Brain microvascular endothelial cell (primary cell): ENCODE results near the gene CTBP1.

Source experiments
- DNase-seq: peaks from one replicate; pipeline ENCODE4 v3.0.0-alpha.2; 2020
- H3K27ac ChIP-seq: fragments of 250-450 bp; sonication (Bioruptor Pico); 2 replicates; pipeline ENCODE4 v1.5.1; 2020; ENCODE audit warnings: mild to moderate bottlenecking, moderate library complexity
- H3K27me3 ChIP-seq: fragments of 250-450 bp; sonication (Bioruptor Pico); replicated peaks from 2 replicates; pipeline ENCODE4 v1.5.1; 2020; ENCODE audit warnings: mild to moderate bottlenecking
- H3K36me3 ChIP-seq: fragments of 250-450 bp; sonication (Bioruptor Pico); replicated peaks from 2 replicates; pipeline ENCODE4 v1.5.1; 2020; ENCODE audit warnings: mild to moderate bottlenecking
- H3K4me3 ChIP-seq: 2 replicates; pipeline ENCODE4 v1.5.1; 2011; ENCODE audit warnings: low read depth, mild to moderate bottlenecking, control low read depth, low read length, moderate library complexity
- in situ Hi-C: cut with HindIII; loops from 2 replicates; pipeline ENCODE4 v1.10.0; 2017; ENCODE audit warnings: low sequenced_read_pairs, low pct_ligation_motif_present
- TF ChIP-seq, protein P1 (sequence below): IDR thresholded peaks from 2 replicates; pipeline ENCODE4 v1.5.1; 2011; ENCODE audit warnings: low read depth, mild to moderate bottlenecking, moderate library complexity, low read length, control low read depth, inconsistent platforms; ENCODE audit errors: missing control alignments

The CTBP1 gene

GRCh38 chr4:1227816-1228215 lies 21.1 kb downstream of the CTBP1 start:
- H3K27ac ChIP-seq, result no peak overlapping the region
- TF ChIP-seq, protein P1, sequence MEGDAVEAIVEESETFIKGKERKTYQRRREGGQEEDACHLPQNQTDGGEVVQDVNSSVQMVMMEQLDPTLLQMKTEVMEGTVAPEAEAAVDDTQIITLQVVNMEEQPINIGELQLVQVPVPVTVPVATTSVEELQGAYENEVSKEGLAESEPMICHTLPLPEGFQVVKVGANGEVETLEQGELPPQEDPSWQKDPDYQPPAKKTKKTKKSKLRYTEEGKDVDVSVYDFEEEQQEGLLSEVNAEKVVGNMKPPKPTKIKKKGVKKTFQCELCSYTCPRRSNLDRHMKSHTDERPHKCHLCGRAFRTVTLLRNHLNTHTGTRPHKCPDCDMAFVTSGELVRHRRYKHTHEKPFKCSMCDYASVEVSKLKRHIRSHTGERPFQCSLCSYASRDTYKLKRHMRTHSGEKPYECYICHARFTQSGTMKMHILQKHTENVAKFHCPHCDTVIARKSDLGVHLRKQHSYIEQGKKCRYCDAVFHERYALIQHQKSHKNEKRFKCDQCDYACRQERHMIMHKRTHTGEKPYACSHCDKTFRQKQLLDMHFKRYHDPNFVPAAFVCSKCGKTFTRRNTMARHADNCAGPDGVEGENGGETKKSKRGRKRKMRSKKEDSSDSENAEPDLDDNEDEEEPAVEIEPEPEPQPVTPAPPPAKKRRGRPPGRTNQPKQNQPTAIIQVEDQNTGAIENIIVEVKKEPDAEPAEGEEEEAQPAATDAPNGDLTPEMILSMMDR, result no peak
- no peaks in the 10 kb centered on the region for H3K27me3 ChIP-seq
- H3K36me3 ChIP-seq, result peaks cover 60% of the 10 kb centered on the region
- H3K4me3 ChIP-seq, result no peak overlapping the region
- no peak for DNase-seq
- in situ Hi-C loops, result no loop called here

DNA sequence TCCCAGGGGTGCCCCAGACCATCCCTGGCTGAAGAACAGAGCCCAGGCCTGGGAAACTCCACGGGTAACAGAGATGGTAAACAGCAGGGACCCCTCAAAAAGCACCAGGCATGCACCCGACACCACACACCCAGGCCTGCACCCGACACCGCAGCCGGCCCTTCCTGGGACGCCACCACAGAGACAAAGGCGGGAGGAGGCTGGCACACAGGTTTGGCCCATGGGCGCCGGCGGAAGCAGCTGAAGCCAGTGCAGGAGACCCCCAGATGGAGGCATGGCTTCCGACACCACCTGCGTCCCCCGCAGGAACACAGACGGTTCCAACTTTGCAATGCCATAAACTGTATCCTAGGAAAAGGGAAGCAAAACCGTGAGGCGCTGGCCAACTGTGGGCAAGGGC lies 22.3 kb downstream of the CTBP1 start:
- in situ Hi-C loops, result no loop called here
- TF ChIP-seq, protein P1, result no peak
- Histone ChIP-seq H3K36me3 (peaks cover 53% of the 10 kb centered on the region), H3K27ac (no peak overlapping the region), H3K4me3 (no peak overlapping the region), H3K27me3 (no peaks in the 10 kb centered on the region)
- no peak for DNase-seq

DNA sequence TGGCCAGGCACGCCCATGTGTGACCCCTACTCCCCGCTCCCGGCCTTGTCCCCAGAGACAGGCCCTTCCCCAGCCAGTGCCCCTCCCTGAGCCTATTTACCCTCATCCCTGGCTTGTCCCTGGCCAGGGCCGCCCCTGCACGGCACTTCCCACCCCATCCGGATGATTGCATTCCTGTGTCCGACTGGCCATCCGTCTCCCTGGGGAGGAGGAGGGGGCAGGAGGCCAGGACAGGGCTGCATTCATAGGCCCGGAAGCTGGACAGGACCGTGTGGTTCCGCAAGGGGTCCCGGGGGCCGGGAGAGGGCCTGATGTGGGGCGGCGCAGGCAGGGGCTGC lies 22.8 kb downstream of the CTBP1 start:
- peaks cover 50% of the 10 kb centered on the region for H3K36me3 ChIP-seq
- H3K27me3 ChIP-seq, result no peaks in the 10 kb centered on the region
- DNase-seq, result no peak
- no peak overlapping the region for H3K4me3 ChIP-seq
- in situ Hi-C loops, result no loop called here
- TF ChIP-seq, protein P1, result no peak
- H3K27ac ChIP-seq, result no peak overlapping the region

- Histone ChIP-seq H3K27ac (no peak overlapping the region), H3K4me3 (no peak overlapping the region), H3K36me3 (peaks cover 50% of the 10 kb centered on the region), H3K27me3 (no peaks in the 10 kb centered on the region)
- in situ Hi-C loops, result no loop called here
- DNase-seq, result no peak
- TF ChIP-seq, protein P1, result no peak
These were observed 23.4 kb downstream of the CTBP1 start for GRCh38 chr4:1225272-1226143.

DNA sequence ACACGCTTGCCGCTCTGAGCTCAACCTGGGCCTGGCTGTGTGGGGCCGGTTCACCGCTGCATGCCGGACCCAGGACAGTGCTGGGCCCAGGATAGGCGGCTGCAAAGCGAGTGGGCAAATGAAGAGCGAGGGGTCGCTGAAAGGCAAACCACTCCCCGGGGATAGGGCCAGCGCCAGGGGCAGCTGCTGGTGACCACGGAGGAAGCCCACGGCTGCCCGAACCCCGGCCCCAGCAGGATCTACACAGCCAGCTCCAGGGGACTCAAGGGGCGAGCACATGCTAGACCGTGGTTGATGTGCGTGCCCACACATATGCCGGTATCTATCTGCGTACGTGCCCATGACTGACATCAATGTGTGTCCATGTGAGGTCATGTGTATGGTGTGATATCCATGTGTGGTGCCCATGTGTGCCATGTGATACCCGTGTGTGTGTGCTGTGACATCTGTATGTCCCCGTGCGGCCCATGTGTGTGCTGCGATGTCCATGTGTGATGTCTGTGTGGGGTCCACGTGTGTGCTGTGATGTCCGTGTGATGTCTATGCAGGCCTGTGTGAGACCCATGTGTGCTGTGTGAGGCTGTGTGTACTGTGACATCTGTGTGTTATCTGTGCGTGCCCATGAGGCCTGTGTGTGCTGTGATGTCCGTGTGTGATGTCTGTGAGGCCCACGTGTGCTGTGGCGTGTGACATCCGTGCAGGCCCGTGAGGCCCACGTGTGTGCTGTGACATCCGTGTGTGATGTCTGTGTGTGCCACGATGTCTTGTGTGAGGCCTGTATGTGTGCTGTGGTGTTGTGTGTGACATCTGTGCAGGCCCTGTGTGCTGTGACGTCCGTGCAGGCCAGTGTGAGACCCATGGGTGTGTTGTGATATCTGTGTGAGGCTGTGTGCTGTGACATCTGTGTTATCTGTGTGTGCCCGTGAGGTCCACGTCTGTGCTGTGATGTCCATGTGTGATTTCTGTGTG lies 24.8 kb downstream of the CTBP1 start:
- in situ Hi-C loops, result no loop called here
- Histone ChIP-seq H3K27me3 (no peaks in the 10 kb centered on the region), H3K4me3 (no peak overlapping the region), H3K36me3 (peaks cover 48% of the 10 kb centered on the region), H3K27ac (no peak overlapping the region)
- TF ChIP-seq, protein P1, result no peak
- DNase-seq, result no peak
